Mucosa of descending colon (tissue), 3 donors: ENCODE data around the gene TRAT1. TPM values are rescaled to one million over a fixed set of nuclear protein-coding genes. Genes with fewer than 3 reads are reported as not detected.

Experiments
- ATAC-seq: fragments of 200-7000 bp; cut with Tn5 transposase; one replicate; pipeline ENCODE4 v1.9.1; 2020; ENCODE audit warnings: mild to moderate bottlenecking, moderate library complexity
- DNase-seq, 3 donors: peaks; one replicate each; pipeline ENCODE4 v3.0.0-alpha.2; 2020
- H3K36me3 ChIP-seq: fragments of 200-600 bp; one replicate; pipeline ENCODE4 v1.8.0; 2021; ENCODE audit warnings: low read depth, mild to moderate bottlenecking
- H3K4me1 ChIP-seq: fragments of 200-600 bp; one replicate; pipeline ENCODE4 v1.8.0; 2021; ENCODE audit warnings: low read depth, mild to moderate bottlenecking
- H3K4me3 ChIP-seq: fragments of 200-600 bp; one replicate; pipeline ENCODE4 v1.8.0; 2021; ENCODE audit warnings: mild to moderate bottlenecking
- H3K9me3 ChIP-seq: fragments of 200-600 bp; one replicate; pipeline ENCODE4 v1.8.0; 2021; ENCODE audit warnings: mild to moderate bottlenecking
- intact Hi-C, 2 donors: fragments of 100-400 bp; cut with DNase I in 1 of 2; cut with micrococcal nuclease in 1 of 2; formaldehyde crosslinking; loops; one replicate each; pipeline versions ENCODE4 v1.11.0 to v1.11.1; 2022; cut with DNase I, micrococcal nuclease
- total RNA-seq, 3 donors: library from RNA; stranded (reverse); fragmentation: NEBNext Ultra II Directional in 2 of 3; extraction: Animal tissue kit (Norgen Biotek cat#: 25700) in 2 of 3; gene quantifications; one replicate each; pipeline versions ENCODE4 v1.2.1 to v1.2.4, GENCODE V29; 2021 to 2023
- TF ChIP-seq, protein P1 (sequence below): fragments of 200-600 bp; IDR thresholded peaks from one replicate; pipeline ENCODE4 v1.8.0; 2022; ENCODE audit warnings: antibody characterized with exemption, mild to moderate bottlenecking
- donor health status: DM: no; HTN: no; CAD: no; lungs with moderate emphysema.
- donor health status: DM: no; HTN: no; CAD: no.
- donor health status: DM: no; HTN: yes; CAD: no.

Gene TRAT1
- total RNA-seq, 3 donors from 2014 or later = 0.60 to 1.3 (median 0.78) TPM

DNA sequence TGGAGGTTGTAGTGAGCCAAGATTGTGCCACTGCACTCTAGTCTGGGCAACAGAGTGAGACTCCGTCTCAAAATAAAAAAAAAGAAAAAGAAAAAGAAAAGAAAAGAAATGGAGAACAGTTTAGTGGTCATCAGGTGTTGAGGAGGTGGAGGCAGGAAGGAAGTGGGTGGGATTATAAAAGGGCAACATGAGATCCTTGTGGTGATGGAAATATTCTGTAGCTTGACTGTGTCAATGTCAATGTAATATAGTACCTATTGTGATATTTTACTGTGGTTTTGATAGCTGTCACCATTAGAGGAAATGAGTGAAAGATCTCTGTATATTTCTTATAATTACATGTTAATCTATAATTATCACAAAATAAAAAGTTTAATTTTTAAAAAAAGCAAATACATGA, 60.8 kb downstream of the TRAT1 start:
- DNase-seq (no peak), ATAC-seq (no peak)
- Histone ChIP-seq H3K36me3 (no peaks in the 10 kb centered on the region), H3K9me3 (no peaks in the 10 kb centered on the region), H3K4me3 (no peak overlapping the region), H3K4me1 (no peaks in the 10 kb centered on the region)
- TF ChIP-seq, protein P1, sequence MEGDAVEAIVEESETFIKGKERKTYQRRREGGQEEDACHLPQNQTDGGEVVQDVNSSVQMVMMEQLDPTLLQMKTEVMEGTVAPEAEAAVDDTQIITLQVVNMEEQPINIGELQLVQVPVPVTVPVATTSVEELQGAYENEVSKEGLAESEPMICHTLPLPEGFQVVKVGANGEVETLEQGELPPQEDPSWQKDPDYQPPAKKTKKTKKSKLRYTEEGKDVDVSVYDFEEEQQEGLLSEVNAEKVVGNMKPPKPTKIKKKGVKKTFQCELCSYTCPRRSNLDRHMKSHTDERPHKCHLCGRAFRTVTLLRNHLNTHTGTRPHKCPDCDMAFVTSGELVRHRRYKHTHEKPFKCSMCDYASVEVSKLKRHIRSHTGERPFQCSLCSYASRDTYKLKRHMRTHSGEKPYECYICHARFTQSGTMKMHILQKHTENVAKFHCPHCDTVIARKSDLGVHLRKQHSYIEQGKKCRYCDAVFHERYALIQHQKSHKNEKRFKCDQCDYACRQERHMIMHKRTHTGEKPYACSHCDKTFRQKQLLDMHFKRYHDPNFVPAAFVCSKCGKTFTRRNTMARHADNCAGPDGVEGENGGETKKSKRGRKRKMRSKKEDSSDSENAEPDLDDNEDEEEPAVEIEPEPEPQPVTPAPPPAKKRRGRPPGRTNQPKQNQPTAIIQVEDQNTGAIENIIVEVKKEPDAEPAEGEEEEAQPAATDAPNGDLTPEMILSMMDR = no peak
- intact Hi-C loops = no loop called here

DNA sequence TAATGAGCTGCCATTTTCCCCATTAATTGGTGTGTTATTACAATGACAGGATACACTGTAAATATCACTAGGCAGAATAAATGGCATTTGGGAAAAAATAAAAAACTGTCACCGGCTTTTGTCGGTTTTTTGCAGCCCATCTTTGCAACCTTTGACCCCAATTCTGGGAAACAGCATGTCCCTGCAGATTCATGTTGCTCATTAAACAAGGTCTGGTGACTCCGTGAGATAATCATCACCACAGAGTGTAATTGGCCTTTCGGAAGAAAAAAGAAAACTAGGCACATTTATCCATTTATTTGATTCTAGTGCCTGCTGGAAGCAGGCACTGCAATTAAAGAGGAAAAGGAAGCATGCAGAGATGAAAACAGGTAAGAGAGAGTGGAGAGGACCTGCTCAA, 64.5 kb downstream of the TRAT1 start:
- no peaks in the 10 kb centered on the region for H3K36me3 ChIP-seq
- TF ChIP-seq, protein P1 = no peak
- H3K9me3 ChIP-seq = no peaks in the 10 kb centered on the region
- DNase-seq (no peak), ATAC-seq (no peak)
- no peaks in the 10 kb centered on the region for H3K4me1 ChIP-seq
- intact Hi-C loops = no loop called here
- H3K4me3 ChIP-seq = no peak overlapping the region

DNA sequence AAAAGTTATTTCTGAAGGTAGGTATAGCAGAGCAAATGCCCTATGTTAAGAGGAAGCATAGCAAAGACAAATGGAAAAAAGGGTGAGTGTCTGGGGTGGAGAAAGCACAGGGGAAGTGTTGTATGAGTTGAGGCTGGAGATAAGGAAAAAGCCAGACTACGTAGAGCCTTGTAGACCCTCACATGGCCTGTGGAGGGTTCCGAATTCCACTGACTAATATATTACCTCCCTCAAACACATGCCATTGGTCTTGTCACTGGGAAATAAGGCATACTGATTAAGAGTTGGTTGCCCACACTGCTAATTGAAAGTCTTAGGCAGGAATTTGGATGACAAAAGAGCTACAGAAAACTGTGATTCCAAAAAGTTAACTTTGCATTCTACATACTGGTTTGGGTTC, 65.2 kb downstream of the TRAT1 start:
- H3K9me3 ChIP-seq = no peaks in the 10 kb centered on the region
- intact Hi-C loops = no loop called here
- no peaks in the 10 kb centered on the region for H3K36me3 ChIP-seq
- no peak for ATAC-seq
- no peaks in the 10 kb centered on the region for H3K4me1 ChIP-seq
- no peak overlapping the region for H3K4me3 ChIP-seq
- TF ChIP-seq, protein P1 = no peak
- no peak for DNase-seq

DNA sequence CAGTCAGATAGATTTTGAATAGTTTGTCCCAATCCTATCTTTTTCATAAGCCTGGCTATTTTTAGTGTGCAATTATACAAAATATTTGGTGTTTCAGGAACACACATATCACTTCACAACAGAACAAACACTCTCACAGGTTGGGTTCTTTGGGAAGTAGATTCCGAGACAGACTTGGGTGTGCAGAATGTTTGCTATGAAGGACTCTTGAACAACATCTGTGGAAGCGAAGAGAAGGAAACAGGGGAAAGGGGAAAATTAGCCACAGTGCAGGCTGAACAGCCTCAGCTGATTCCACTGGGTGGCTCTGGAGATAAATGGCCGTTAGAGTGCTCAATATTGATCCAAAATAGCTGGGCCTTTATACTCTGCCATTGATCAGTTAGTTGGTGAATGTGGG, 69.2 kb downstream of the TRAT1 start:
- no peaks in the 10 kb centered on the region for H3K9me3 ChIP-seq
- DNase-seq = no peak
- H3K36me3 ChIP-seq = no peaks in the 10 kb centered on the region
- ATAC-seq = no peak
- intact Hi-C loops = no loop called here
- TF ChIP-seq, protein P1 = no peak
- no peak overlapping the region for H3K4me3 ChIP-seq
- no peaks in the 10 kb centered on the region for H3K4me1 ChIP-seq

DNA sequence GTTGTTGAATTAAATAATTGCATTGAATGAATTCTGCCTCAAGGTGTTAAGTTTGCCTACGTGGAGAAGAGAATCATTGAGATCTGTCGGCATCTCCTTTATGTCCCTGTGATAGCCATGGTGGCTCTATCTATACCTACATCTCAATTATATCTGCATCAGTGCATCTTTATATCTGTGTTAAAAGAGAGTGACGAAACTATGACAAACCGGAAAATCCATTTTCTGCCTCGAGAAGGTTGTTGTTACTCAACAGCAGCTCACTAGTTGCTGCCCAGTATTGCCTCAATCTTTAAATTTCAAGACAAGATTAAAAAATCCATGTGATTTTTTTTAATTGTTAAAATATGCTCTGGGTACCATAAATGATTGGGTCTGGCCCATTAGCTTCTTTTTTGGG, 72.4 kb downstream of the TRAT1 start:
- TF ChIP-seq, protein P1 = no peak
- intact Hi-C loops = no loop called here
- no peak overlapping the region for H3K4me3 ChIP-seq
- H3K36me3 ChIP-seq = no peaks in the 10 kb centered on the region
- DNase-seq (no peak), ATAC-seq (no peak)
- H3K9me3 ChIP-seq = no peaks in the 10 kb centered on the region
- H3K4me1 ChIP-seq = no peaks in the 10 kb centered on the region

DNA sequence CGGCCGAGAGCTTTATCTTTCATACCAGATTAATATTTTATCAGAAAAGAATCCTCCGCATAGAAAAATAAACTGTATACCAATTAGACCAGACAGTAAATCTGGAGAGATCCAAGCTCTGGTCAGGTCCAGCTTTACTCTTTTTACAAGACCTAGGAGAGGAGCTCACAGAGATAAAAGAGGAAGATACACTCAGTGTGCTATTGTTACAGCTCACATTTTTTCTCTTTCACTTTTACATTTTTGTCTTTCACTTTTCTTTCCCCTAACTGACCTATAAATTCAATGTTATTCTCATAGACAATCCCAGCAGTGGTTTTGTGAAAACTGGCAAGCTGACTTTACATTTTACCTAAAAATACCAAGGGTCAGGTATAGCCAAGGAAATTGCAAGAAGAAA, 75.3 kb downstream of the TRAT1 start:
- TF ChIP-seq, protein P1 = no peak
- no peaks in the 10 kb centered on the region for H3K4me1 ChIP-seq
- DNase-seq (no peak), ATAC-seq (no peak)
- H3K4me3 ChIP-seq = no peak overlapping the region
- intact Hi-C loops = no loop called here
- H3K9me3 ChIP-seq = no peaks in the 10 kb centered on the region
- no peaks in the 10 kb centered on the region for H3K36me3 ChIP-seq
